CD14-positive monocyte (primary cell): ENCODE measurements around the gene MUC5AC. TPM values are rescaled to one million over a fixed set of nuclear protein-coding genes. Genes with fewer than 3 reads are reported as not detected.

ENCODE experiments used
- DNase-seq, 3 donors: peaks; one replicate each; pipeline ENCODE4 v3.0.0-alpha.2; 2011 to 2022
- H2AFZ ChIP-seq: 2 replicates; pipeline ENCODE4 v1.6.0; 2012; ENCODE audit warnings: mild to moderate bottlenecking, low read depth, low read length, inconsistent platforms; ENCODE audit not compliant: insufficient read depth, poor library complexity, severe bottlenecking
- H3K27ac ChIP-seq, 2 donors: 1 replicate in 1 of 2; 2 replicates in 1 of 2; pipeline ENCODE4 v1.5.1; 2012 to 2013; ENCODE audit warnings: low read length in 2 of 2, control low read depth in 1 of 2, inconsistent platforms in 1 of 2, low read depth in 1 of 2, mild to moderate bottlenecking in 1 of 2
- H3K27me3 ChIP-seq, 2 donors: one replicate each; pipeline versions ENCODE4 v1.6.0 to v1.6.1; 2011 to 2013; ENCODE audit warnings: low read length in 2 of 2; ENCODE audit not compliant: control insufficient read depth in 2 of 2, insufficient read depth in 2 of 2
- H3K36me3 ChIP-seq, 2 donors: replicated peaks in 1 of 2; 1 replicate in 1 of 2; 2 replicates in 1 of 2; pipeline versions ENCODE4 v1.5.1 to v1.6.1; 2012 to 2013; ENCODE audit warnings: low read length in 2 of 2, control low read depth in 1 of 2, inconsistent platforms in 1 of 2, mild to moderate bottlenecking in 1 of 2; ENCODE audit not compliant: insufficient read depth in 2 of 2, control insufficient read depth in 1 of 2
- H3K4me1 ChIP-seq, 2 donors: 1 replicate in 1 of 2; 2 replicates in 1 of 2; pipeline versions ENCODE4 v1.5.1 to v1.6.1; 2012 to 2013; ENCODE audit warnings: low read length in 2 of 2, control low read depth in 1 of 2, inconsistent platforms in 1 of 2, mild to moderate bottlenecking in 1 of 2, moderate library complexity in 1 of 2; ENCODE audit not compliant: insufficient read depth in 2 of 2, control insufficient read depth in 1 of 2
- H3K4me2 ChIP-seq: replicated peaks from 2 replicates; pipeline ENCODE3; 2012; ENCODE audit warnings: low read length, moderate library complexity, mild to moderate bottlenecking; ENCODE audit not compliant: poor library complexity, severe bottlenecking; ENCODE audit errors: extremely low read depth
- H3K4me3 ChIP-seq, 3 experiments: fragments of 200-600 bp in 1 of 3; sonication (generic) in 1 of 3; replicated peaks in 1 of 3; 1 replicate in 2 of 3; 2 replicates in 1 of 3; pipeline ENCODE4 v1.5.1; 2011 to 2013; ENCODE audit warnings: low read length in 3 of 3, mild to moderate bottlenecking in 3 of 3, control low read depth in 2 of 3, low read depth in 2 of 3, inconsistent platforms in 1 of 3, moderate library complexity in 1 of 3
- H3K79me2 ChIP-seq: 2 replicates; pipeline ENCODE4 v1.6.0; 2012; ENCODE audit warnings: mild to moderate bottlenecking, control low read depth, inconsistent platforms, low read length, moderate library complexity; ENCODE audit not compliant: insufficient read depth
- H3K9ac ChIP-seq: 2 replicates; pipeline ENCODE4 v1.6.0; 2017; ENCODE audit warnings: low read length, mild to moderate bottlenecking; ENCODE audit not compliant: insufficient read depth, poor library complexity, severe bottlenecking
- H3K9me3 ChIP-seq, 2 donors: replicated peaks in 1 of 2; 1 replicate in 1 of 2; 2 replicates in 1 of 2; pipeline versions ENCODE4 v1.5.1 to v1.6.1; 2012 to 2013; ENCODE audit warnings: low read length in 2 of 2, control low read depth in 1 of 2; ENCODE audit not compliant: control insufficient read depth in 1 of 2, insufficient read depth in 1 of 2
- H4K20me1 ChIP-seq: 2 replicates; pipeline ENCODE4 v1.6.0; 2012; ENCODE audit warnings: mild to moderate bottlenecking, low read length, control low read depth, moderate library complexity; ENCODE audit not compliant: insufficient read depth
- H3K27ac Mint-ChIP-seq, 7 donors: one replicate each; pipeline ENCODE4 v1.8.0; 2020; ENCODE audit warnings: mild to moderate bottlenecking in 7 of 7, mixed read lengths in 7 of 7, moderate library complexity in 6 of 7, inconsistent platforms in 2 of 7
- H3K27me3 Mint-ChIP-seq, 3 donors: one replicate each; pipeline ENCODE4 v1.8.0; 2021 to 2022; ENCODE audit warnings: low read depth in 3 of 3, mild to moderate bottlenecking in 3 of 3, mixed read lengths in 3 of 3, moderate library complexity in 3 of 3, inconsistent platforms in 1 of 3
- H3K36me3 Mint-ChIP-seq, 2 donors: one replicate each; pipeline ENCODE4 v1.8.0; 2020; ENCODE audit warnings: mixed read lengths in 2 of 2, inconsistent platforms in 1 of 2, mild to moderate bottlenecking in 1 of 2
- H3K4me1 Mint-ChIP-seq: one replicate; pipeline ENCODE4 v1.8.0; 2020; ENCODE audit warnings: mild to moderate bottlenecking, mixed read lengths
- H3K4me3 Mint-ChIP-seq, 2 donors: one replicate each; pipeline ENCODE4 v1.8.0; 2020; ENCODE audit warnings: mild to moderate bottlenecking in 2 of 2, mixed read lengths in 2 of 2, moderate library complexity in 1 of 2
- H3K9me3 Mint-ChIP-seq, 7 donors: one replicate each; pipeline ENCODE4 v1.8.0; 2020 to 2022; ENCODE audit warnings: mixed read lengths in 7 of 7, mild to moderate bottlenecking in 6 of 7, moderate library complexity in 6 of 7, inconsistent platforms in 2 of 7
- WGBS: methylation state at CpG from one replicate; pipeline ENCODE4 v1.1.5; 2013; ENCODE audit warnings: missing lambda C conversion rate; ENCODE audit not compliant: insufficient coverage; 5-methylcytosine and 5-hydroxymethylcytosine counted together
- intact Hi-C, 2 donors: fragments of 100-400 bp; cut with micrococcal nuclease; formaldehyde crosslinking; loops; one replicate each; pipeline versions ENCODE4 v1.15.0 to v1.15.1; 2023
- polyA plus RNA-seq, 3 donors: library from polyadenylated mRNA; depleted of rRNA in 1 of 3; unstranded in 2 of 3; stranded (reverse) in 1 of 3; fragments of 300-500 nt in 2 of 3; fragments of >200 nt in 1 of 3; fragmentation: Illumina TruSeq in 2 of 3; gene quantifications; 1 replicate in 2 of 3; 2 replicates in 1 of 3; pipeline ENCODE4 v1.2.3, GENCODE V29; 2012 to 2021
- TF ChIP-seq, protein P1 (sequence below): fragments of 200-600 bp; IDR thresholded peaks from one replicate; pipeline ENCODE4 v1.8.0; 2022; ENCODE audit warnings: antibody characterized with exemption, mild to moderate bottlenecking

MUC5AC gene
- polyA plus RNA-seq, 3 donors, result not detected

DNA sequence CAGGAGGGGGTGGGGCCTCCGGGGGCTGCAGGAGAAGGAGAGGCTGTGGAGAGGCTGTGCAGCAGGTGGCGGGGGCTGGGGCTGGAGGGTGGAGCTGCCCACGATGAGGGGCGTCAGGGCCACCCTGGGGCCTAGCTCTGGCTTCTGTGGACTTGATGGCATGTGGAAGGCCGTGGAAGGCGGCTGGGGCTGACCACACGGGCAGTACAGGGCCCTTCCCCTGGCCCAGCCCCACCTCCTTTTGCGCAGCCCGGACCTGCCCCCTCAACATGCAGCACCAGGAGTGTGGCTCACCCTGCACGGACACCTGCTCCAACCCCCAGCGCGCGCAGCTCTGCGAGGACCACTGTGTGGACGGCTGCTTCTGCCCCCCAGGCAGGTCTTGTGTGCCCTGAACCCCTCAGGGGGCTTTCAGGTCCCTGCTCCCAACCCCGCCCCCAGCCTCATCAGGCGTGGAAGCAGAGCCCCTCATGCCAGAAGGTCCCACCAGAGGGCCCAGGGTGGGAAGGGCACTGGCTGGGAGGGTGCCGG lies 71.2 kb downstream of the MUC5AC start:
- H3K9me3 Mint-ChIP-seq, result no peaks in the 10 kb centered on the region
- no peak overlapping the region for H3K27ac ChIP-seq
- H4K20me1 ChIP-seq, result no peaks in the 10 kb centered on the region
- no peaks in the 10 kb centered on the region for H3K4me1 ChIP-seq
- TF ChIP-seq, protein P1, sequence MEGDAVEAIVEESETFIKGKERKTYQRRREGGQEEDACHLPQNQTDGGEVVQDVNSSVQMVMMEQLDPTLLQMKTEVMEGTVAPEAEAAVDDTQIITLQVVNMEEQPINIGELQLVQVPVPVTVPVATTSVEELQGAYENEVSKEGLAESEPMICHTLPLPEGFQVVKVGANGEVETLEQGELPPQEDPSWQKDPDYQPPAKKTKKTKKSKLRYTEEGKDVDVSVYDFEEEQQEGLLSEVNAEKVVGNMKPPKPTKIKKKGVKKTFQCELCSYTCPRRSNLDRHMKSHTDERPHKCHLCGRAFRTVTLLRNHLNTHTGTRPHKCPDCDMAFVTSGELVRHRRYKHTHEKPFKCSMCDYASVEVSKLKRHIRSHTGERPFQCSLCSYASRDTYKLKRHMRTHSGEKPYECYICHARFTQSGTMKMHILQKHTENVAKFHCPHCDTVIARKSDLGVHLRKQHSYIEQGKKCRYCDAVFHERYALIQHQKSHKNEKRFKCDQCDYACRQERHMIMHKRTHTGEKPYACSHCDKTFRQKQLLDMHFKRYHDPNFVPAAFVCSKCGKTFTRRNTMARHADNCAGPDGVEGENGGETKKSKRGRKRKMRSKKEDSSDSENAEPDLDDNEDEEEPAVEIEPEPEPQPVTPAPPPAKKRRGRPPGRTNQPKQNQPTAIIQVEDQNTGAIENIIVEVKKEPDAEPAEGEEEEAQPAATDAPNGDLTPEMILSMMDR, result no peak
- no peaks in the 10 kb centered on the region for H3K36me3 Mint-ChIP-seq
- DNase-seq, result no peak
- no peak overlapping the region for H3K9ac ChIP-seq
- no peak overlapping the region for H3K4me3 ChIP-seq
- intact Hi-C loops, result no loop called here
- no peak overlapping the region for H3K4me2 ChIP-seq
- peaks cover 0 to 9% (median 5%) of the 10 kb centered on the region in 3 donors for H3K27me3 Mint-ChIP-seq
- H3K27ac Mint-ChIP-seq, result no peak overlapping the region
- 84% methylated on average over 16 of the region's 18 CpGs for WGBS
- H3K36me3 ChIP-seq, result no peaks in the 10 kb centered on the region
- no peak overlapping the region for H3K4me3 Mint-ChIP-seq
- H3K9me3 ChIP-seq, result no peaks in the 10 kb centered on the region
- H2AFZ ChIP-seq, result no peak overlapping the region
- no peaks in the 10 kb centered on the region for H3K79me2 ChIP-seq
- H3K4me1 Mint-ChIP-seq, result no peaks in the 10 kb centered on the region
- no peaks in the 10 kb centered on the region for H3K27me3 ChIP-seq

- Histone ChIP-seq H3K9ac (no peak overlapping the region), H3K27me3 (no peaks in the 10 kb centered on the region), H3K4me1 (no peaks in the 10 kb centered on the region), H3K27ac (no peak overlapping the region), H3K4me2 (no peak overlapping the region), H3K79me2 (no peaks in the 10 kb centered on the region), H2AFZ (no peak overlapping the region), H3K4me3 (no peak overlapping the region), H4K20me1 (no peaks in the 10 kb centered on the region), H3K9me3 (no peaks in the 10 kb centered on the region), H3K36me3 (no peaks in the 10 kb centered on the region)
- peaks cover 0 to 8% (median 5%) of the 10 kb centered on the region in 3 donors for H3K27me3 Mint-ChIP-seq
- 90% methylated on average over 17 of the region's 27 CpGs for WGBS
- TF ChIP-seq, protein P1, result no peak
- H3K9me3 Mint-ChIP-seq, result no peaks in the 10 kb centered on the region
- intact Hi-C loops, result no loop called here
- H3K36me3 Mint-ChIP-seq, result no peaks in the 10 kb centered on the region
- no peak overlapping the region for H3K4me3 Mint-ChIP-seq
- no peaks in the 10 kb centered on the region for H3K4me1 Mint-ChIP-seq
- no peak for DNase-seq
- no peak overlapping the region for H3K27ac Mint-ChIP-seq
Observed at GRCh38 chr11:1229471-1230120, 71.8 kb downstream of the MUC5AC start.
